ENCODE data around the gene SPACA4.

GRCh38 chr19:48648134-48648533 lies 41.6 kb downstream of the SPACA4 start:
- TF ChIP-seq CTCF (conservative IDR thresholded peaks at IDR 0.05) (no peak), EZH2 (IDR thresholded peaks at IDR 0.05; ENCODE audit: low read depth) (no peak)
